ENCODE data around the gene ZMYND8.

- TF ChIP-seq POLR2A (IDR thresholded peaks at IDR 0.05) = no peak
- TF ChIP-seq, protein P1, sequence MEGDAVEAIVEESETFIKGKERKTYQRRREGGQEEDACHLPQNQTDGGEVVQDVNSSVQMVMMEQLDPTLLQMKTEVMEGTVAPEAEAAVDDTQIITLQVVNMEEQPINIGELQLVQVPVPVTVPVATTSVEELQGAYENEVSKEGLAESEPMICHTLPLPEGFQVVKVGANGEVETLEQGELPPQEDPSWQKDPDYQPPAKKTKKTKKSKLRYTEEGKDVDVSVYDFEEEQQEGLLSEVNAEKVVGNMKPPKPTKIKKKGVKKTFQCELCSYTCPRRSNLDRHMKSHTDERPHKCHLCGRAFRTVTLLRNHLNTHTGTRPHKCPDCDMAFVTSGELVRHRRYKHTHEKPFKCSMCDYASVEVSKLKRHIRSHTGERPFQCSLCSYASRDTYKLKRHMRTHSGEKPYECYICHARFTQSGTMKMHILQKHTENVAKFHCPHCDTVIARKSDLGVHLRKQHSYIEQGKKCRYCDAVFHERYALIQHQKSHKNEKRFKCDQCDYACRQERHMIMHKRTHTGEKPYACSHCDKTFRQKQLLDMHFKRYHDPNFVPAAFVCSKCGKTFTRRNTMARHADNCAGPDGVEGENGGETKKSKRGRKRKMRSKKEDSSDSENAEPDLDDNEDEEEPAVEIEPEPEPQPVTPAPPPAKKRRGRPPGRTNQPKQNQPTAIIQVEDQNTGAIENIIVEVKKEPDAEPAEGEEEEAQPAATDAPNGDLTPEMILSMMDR (IDR thresholded peaks at IDR 0.05) = no peak
These were observed 147.8 kb downstream of the ZMYND8 start for GRCh38 chr20:47208534-47209174.

Data from thyroid gland (tissue), 4 donors.